LNCaP clone FGC (cell line): ENCODE results near the gene RPRD1A.
"Not testable (repeated sequence)": the region's sequence is repeated elsewhere in the genome, so short reads cannot be mapped to it uniquely, and the experiment has no call there.

ENCODE experiments used
- DNase-seq: peaks from one replicate; pipeline ENCODE4 v3.0.0-alpha.2; 2011; ENCODE audit warnings: low read depth
- H3K4me3 ChIP-seq: 2 replicates; pipeline ENCODE4 v1.5.1; 2011; ENCODE audit warnings: mild to moderate bottlenecking, low read depth, low read length, control low read depth
- CTCF ChIP-seq: IDR thresholded peaks from 2 replicates; pipeline ENCODE4 v1.5.1; 2012; ENCODE audit warnings: mild to moderate bottlenecking; ENCODE audit not compliant: control insufficient read depth, insufficient read depth; ENCODE audit errors: extremely low read depth

Gene RPRD1A

GRCh38 chr18:36083729-36084128 lies 16.4 kb upstream of the RPRD1A start:
- no peak for TF ChIP-seq CTCF
- no peak overlapping the region for H3K4me3 ChIP-seq
- DNase-seq, result no peak

- not testable (repeated sequence) for DNase-seq, H3K4me3 ChIP-seq
Observed at GRCh38 chr18:36081118-36081517, 13.8 kb upstream of the RPRD1A start.

- no peak for DNase-seq
- no peak for TF ChIP-seq CTCF
- H3K4me3 ChIP-seq, result no peak overlapping the region
Observed at GRCh38 chr18:36078751-36079529, 11.6 kb upstream of the RPRD1A start.

GRCh38 chr18:36077764-36078163 lies 10.4 kb upstream of the RPRD1A start:
- not testable (repeated sequence) for DNase-seq, H3K4me3 ChIP-seq

- no peak for DNase-seq
- H3K4me3 ChIP-seq, result no peak overlapping the region
- TF ChIP-seq CTCF, result no peak
Observed at GRCh38 chr18:36075862-36076587, 8.7 kb upstream of the RPRD1A start.

- H3K4me3 ChIP-seq, result no peak overlapping the region
- DNase-seq, result no peak
- TF ChIP-seq CTCF, result no peak
Observed at GRCh38 chr18:36074435-36074834, 7.1 kb upstream of the RPRD1A start.

GRCh38 chr18:36073676-36074075 lies 6.3 kb upstream of the RPRD1A start:
- no peak overlapping the region for H3K4me3 ChIP-seq
- no peak for DNase-seq
- no peak for TF ChIP-seq CTCF

GRCh38 chr18:36072406-36072805 lies 5.0 kb upstream of the RPRD1A start:
- not testable (repeated sequence) for DNase-seq, H3K4me3 ChIP-seq
